ENCODE results near the gene SLC25A14. TPM values are rescaled to one million over a fixed set of nuclear protein-coding genes. Genes with fewer than 3 reads are reported as not detected.
"Not testable (repeated sequence)": the region's sequence is repeated elsewhere in the genome, so short reads cannot be mapped to it uniquely, and the experiment has no call there.

Gene SLC25A14
- total and polyA plus RNA-seq, 10 of the 15 experiments (the other 5 are each of a cell fraction or from before 2014, with no cell fraction given): 7.6 to 17.0 (median 14.0) TPM

- in situ Hi-C loops (cut with MboI); BruUV-seq (replicated peaks); RAD21 ChIA-PET (ENCODE audit: unreplicated experiment); H3K27ac ChIP-seq (ENCODE audit: control insufficient read depth, insufficient read depth); H4K20me1 ChIP-seq (ENCODE audit: control insufficient read depth, insufficient read depth); H3K9me3 ChIP-seq (replicated peaks; ENCODE audit: control insufficient read depth, insufficient read depth, low read length); H3K4me1 ChIP-seq (ENCODE audit: control insufficient read depth, insufficient read depth, low read length); H3K4me3 ChIP-seq; DNase-seq (ENCODE audit: low read depth, low spot score); ATAC-seq; H3K79me2 ChIP-seq (ENCODE audit: control insufficient read depth, insufficient read depth, low read length); CTCF ChIA-PET; SMC1A ChIA-PET (ENCODE audit: uncharacterized antibody, unreplicated experiment); H3K36me3 ChIP-seq (ENCODE audit: control insufficient read depth in 2 of 2, insufficient read depth in 2 of 2, low read length in 1 of 2); H3K4me2 ChIP-seq (ENCODE audit: control insufficient read depth, insufficient read depth); intact Hi-C loops (cut with micrococcal nuclease; ENCODE audit: unreplicated experiment); H3K9ac ChIP-seq (ENCODE audit: control insufficient read depth, insufficient read depth, low read length); FAIRE-seq; H3K27me3 ChIP-seq (replicated peaks in 1 of 2; ENCODE audit: control insufficient read depth in 2 of 2, insufficient read depth in 2 of 2, low read length in 1 of 2); POLR2A ChIA-PET; H2AFZ ChIP-seq (ENCODE audit: control insufficient read depth, low read depth, low read length): not testable (repeated sequence)
- WGBS (ENCODE audit: insufficient coverage, insufficient replicate concordance, low lambda C conversion rate, missing lambda C conversion rate): 58% methylated on average over 1 of the region's 1 CpG
Observed at GRCh38 chrX:130352050-130352449, 12.3 kb downstream of the SLC25A14 start.

GRCh38 chrX:130376077-130376476, 36.4 kb downstream of the SLC25A14 start:
- Histone ChIP-seq H4K20me1 (ENCODE audit: control insufficient read depth, insufficient read depth) (no peaks in the 10 kb centered on the region), H3K4me3 (no peak overlapping the region), H2AFZ (ENCODE audit: control insufficient read depth, low read depth, low read length) (no peak overlapping the region), H3K27me3 (replicated peaks in 1 of 2; ENCODE audit: control insufficient read depth in 2 of 2, insufficient read depth in 2 of 2, low read length in 1 of 2) (no peaks in the 10 kb centered on the region), H3K9me3 (replicated peaks; ENCODE audit: control insufficient read depth, insufficient read depth, low read length) (no peaks in the 10 kb centered on the region), H3K4me2 (ENCODE audit: control insufficient read depth, insufficient read depth) (no peak overlapping the region), H3K4me1 (ENCODE audit: control insufficient read depth, insufficient read depth, low read length) (no peaks in the 10 kb centered on the region), H3K79me2 (ENCODE audit: control insufficient read depth, insufficient read depth, low read length) (no peaks in the 10 kb centered on the region), H3K9ac (ENCODE audit: control insufficient read depth, insufficient read depth, low read length) (no peak overlapping the region), H3K27ac (ENCODE audit: control insufficient read depth, insufficient read depth) (no peak overlapping the region), H3K36me3 (ENCODE audit: control insufficient read depth in 2 of 2, insufficient read depth in 2 of 2, low read length in 1 of 2) (no peaks in the 10 kb centered on the region; a peak in 1 of 4 replicates)
- ChIA-PET RAD21 (ENCODE audit: unreplicated experiment) (no interaction called here), SMC1A (ENCODE audit: uncharacterized antibody, unreplicated experiment) (interaction anchor here (0.8 kb wide), 1 partner anchor 33 kb away, joined by 3 read pairs; no protein-coding TSS in a partner anchor), CTCF (no interaction called here), POLR2A (no interaction called here)
- BruUV-seq (replicated peaks): no TSS peak
- no peak for TF ChIP-seq ZSCAN29 (IDR thresholded peaks at IDR 0.05)
- TF ChIP-seq CTCF (IDR thresholded peaks at IDR 0.05 in 2 of 3, conservative IDR thresholded peaks at IDR 0.05 in 1 of 3; ENCODE audit: control insufficient read depth in 2 of 3, extremely low read depth in 1 of 3, insufficient read depth in 1 of 3, low read depth in 3 of 3, low read length in 3 of 3): no peak
- TF ChIP-seq IRF3 (IDR thresholded peaks at IDR 0.05): no peak
- TF ChIP-seq NKRF (conservative IDR thresholded peaks at IDR 0.05): no peak
- TF ChIP-seq HDGF (IDR thresholded peaks at IDR 0.05): no peak
- no peak for TF ChIP-seq FOXK2 (IDR thresholded peaks at IDR 0.05)
- no peak for TF ChIP-seq ZNF687 (IDR thresholded peaks at IDR 0.05)
- in situ Hi-C loops (cut with MboI): no loop called here
- FAIRE-seq: no peak
- intact Hi-C loops (cut with micrococcal nuclease; ENCODE audit: unreplicated experiment): no loop called here
- no peak for DNase-seq (ENCODE audit: low read depth, low spot score)
- ATAC-seq: no peak

Data from GM12878 (cell line).